WTC11 (cell line): ENCODE measurements around the gene FAM43A. TPM values are rescaled to one million over a fixed set of nuclear protein-coding genes. Genes with fewer than 3 reads are reported as not detected.

ENCODE experiments used
- ATAC-seq: fragments of 200-7000 bp; cut with Tn5 transposase; 2 replicates; pipeline ENCODE4 v1.10.0; 2021; ENCODE audit warnings: mild to moderate bottlenecking, moderate library complexity
- CTCF ChIA-PET: fragments of 300-600 bp; sonication (Branson Sonifier 250); formaldehyde crosslinking; loops from one replicate; lab custom pipeline; 2021; ENCODE audit warnings: antibody characterized with exemption; lab: Charles Lee
- POLR2A ChIA-PET: fragments of 350-600 bp; sonication (Branson Sonifier 250); formaldehyde crosslinking; loops from one replicate; lab custom pipeline; 2021; ENCODE audit warnings: antibody characterized with exemption; lab: Charles Lee
- DNase-seq: peaks from one replicate; pipeline ENCODE4 v3.0.0; 2021; ENCODE audit warnings: low spot score
- H3K27ac Mint-ChIP-seq: 2 replicates; pipeline ENCODE4 v1.8.0; 2021; ENCODE audit warnings: mixed read lengths
- H3K27me3 Mint-ChIP-seq: 2 replicates; pipeline ENCODE4 v1.8.0; 2021; ENCODE audit warnings: low read depth, mild to moderate bottlenecking, moderate library complexity, mixed read lengths
- H3K36me3 Mint-ChIP-seq: 2 replicates; pipeline ENCODE4 v1.8.0; 2021; ENCODE audit warnings: mixed read lengths
- H3K4me1 Mint-ChIP-seq: 2 replicates; pipeline ENCODE4 v1.8.0; 2022; ENCODE audit warnings: mixed read lengths
- H3K4me3 Mint-ChIP-seq: 2 replicates; pipeline ENCODE4 v1.8.0; 2021; ENCODE audit warnings: mild to moderate bottlenecking, moderate library complexity, mixed read lengths
- H3K9me3 Mint-ChIP-seq: 2 replicates; pipeline ENCODE4 v1.8.0; 2021; ENCODE audit warnings: mixed read lengths
- CREM ChIP-seq: sonication (generic); formaldehyde crosslinking; IDR thresholded peaks from 2 replicates; pipeline ENCODE4 v1.8.1; 2022; ENCODE audit warnings: mild to moderate bottlenecking, missing genetic modification reagents, moderate library complexity
- FOXP1 ChIP-seq: sonication (generic); formaldehyde crosslinking; IDR thresholded peaks from 2 replicates; pipeline ENCODE4 v1.8.0; 2022; ENCODE audit warnings: missing genetic modification reagents, mild to moderate bottlenecking, moderate library complexity, borderline replicate concordance
- HMGA2 ChIP-seq: fragments of 250-450 bp; sonication (Bioruptor Pico); IDR thresholded peaks from 2 replicates; pipeline ENCODE4 v1.4.0; 2021; ENCODE audit warnings: mild to moderate bottlenecking, moderate library complexity
- JUN ChIP-seq: sonication (generic); formaldehyde crosslinking; IDR thresholded peaks from 2 replicates; pipeline ENCODE4 v1.8.0; 2023; ENCODE audit warnings: mild to moderate bottlenecking, missing genetic modification reagents
- KAT7 ChIP-seq: sonication (generic); formaldehyde crosslinking; IDR thresholded peaks from 2 replicates; pipeline ENCODE4 v1.8.1; 2023; ENCODE audit warnings: missing genetic modification reagents, mild to moderate bottlenecking, borderline replicate concordance
- NR2C2 ChIP-seq: sonication (generic); formaldehyde crosslinking; IDR thresholded peaks from 2 replicates; pipeline ENCODE4 v1.8.0; 2022; ENCODE audit warnings: mild to moderate bottlenecking, missing genetic modification reagents
- PRRX2 ChIP-seq: fragments of 250-450 bp; sonication (Bioruptor Pico); IDR thresholded peaks from 2 replicates; pipeline ENCODE4 v1.8.0; 2021; ENCODE audit warnings: mild to moderate bottlenecking
- RORB ChIP-seq: fragments of 250-450 bp; sonication (Bioruptor Pico); IDR thresholded peaks from 2 replicates; pipeline ENCODE4 v1.9.0; 2021; ENCODE audit warnings: mild to moderate bottlenecking
- SMAD4 ChIP-seq: sonication (generic); formaldehyde crosslinking; IDR thresholded peaks from 2 replicates; pipeline ENCODE4 v1.8.0; 2022; ENCODE audit warnings: mild to moderate bottlenecking, missing genetic modification reagents
- ZNF219 ChIP-seq: sonication (generic); formaldehyde crosslinking; IDR thresholded peaks from 2 replicates; pipeline ENCODE4 v1.8.0; 2023; ENCODE audit warnings: missing genetic modification reagents, mild to moderate bottlenecking, borderline replicate concordance
- ZNF317 ChIP-seq: sonication (generic); formaldehyde crosslinking; IDR thresholded peaks from 2 replicates; pipeline ENCODE4 v1.8.1; 2023; ENCODE audit warnings: low read depth, mild to moderate bottlenecking, moderate library complexity, missing genetic modification reagents, borderline replicate concordance
- ZNF671 ChIP-seq: fragments of 250-450 bp; sonication (Bioruptor Pico); IDR thresholded peaks from 2 replicates; pipeline ENCODE4 v1.8.0; 2021; ENCODE audit warnings: mild to moderate bottlenecking
- total RNA-seq: library from RNA; stranded (reverse); gene quantifications from 3 replicates; pipeline ENCODE4 v1.2.3, GENCODE V29; 2021
- TF ChIP-seq, protein P1 (sequence below): sonication (generic); formaldehyde crosslinking; IDR thresholded peaks from 2 replicates; pipeline ENCODE4 v1.8.0; 2022; ENCODE audit warnings: mild to moderate bottlenecking, missing genetic modification reagents
- TF ChIP-seq, protein P2 (sequence below): fragments of 250-450 bp; sonication (Bioruptor Pico); IDR thresholded peaks from 2 replicates; pipeline ENCODE4 v1.9.0; 2021; ENCODE audit warnings: mild to moderate bottlenecking
- TF ChIP-seq, protein P3 (sequence below): sonication (generic); formaldehyde crosslinking; IDR thresholded peaks from 2 replicates; pipeline ENCODE4 v1.8.1; 2022; ENCODE audit warnings: mild to moderate bottlenecking, missing genetic modification reagents, moderate library complexity, borderline replicate concordance
- TF ChIP-seq, protein P4 (sequence below): fragments of 250-450 bp; sonication (Bioruptor Pico); IDR thresholded peaks from 2 replicates; pipeline ENCODE4 v2.1.2; 2022; ENCODE audit warnings: mild to moderate bottlenecking, moderate library complexity
- TF ChIP-seq, protein P5 (sequence below): sonication (generic); formaldehyde crosslinking; IDR thresholded peaks from 2 replicates; pipeline ENCODE4 v1.8.1; 2023; ENCODE audit warnings: mild to moderate bottlenecking, moderate library complexity, missing genetic modification reagents
- TF ChIP-seq, protein P6 (sequence below): sonication (generic); formaldehyde crosslinking; IDR thresholded peaks from 2 replicates; pipeline ENCODE4 v1.8.1; 2023; ENCODE audit warnings: mild to moderate bottlenecking, missing genetic modification reagents, borderline replicate concordance
- TF ChIP-seq, protein P7 (sequence below): sonication (generic); formaldehyde crosslinking; IDR thresholded peaks from 2 replicates; pipeline ENCODE4 v1.8.0; 2022; ENCODE audit warnings: mild to moderate bottlenecking, missing genetic modification reagents

The FAM43A gene
- total RNA-seq, 1 experiment from 2014 or later, result 2.6 TPM

DNA sequence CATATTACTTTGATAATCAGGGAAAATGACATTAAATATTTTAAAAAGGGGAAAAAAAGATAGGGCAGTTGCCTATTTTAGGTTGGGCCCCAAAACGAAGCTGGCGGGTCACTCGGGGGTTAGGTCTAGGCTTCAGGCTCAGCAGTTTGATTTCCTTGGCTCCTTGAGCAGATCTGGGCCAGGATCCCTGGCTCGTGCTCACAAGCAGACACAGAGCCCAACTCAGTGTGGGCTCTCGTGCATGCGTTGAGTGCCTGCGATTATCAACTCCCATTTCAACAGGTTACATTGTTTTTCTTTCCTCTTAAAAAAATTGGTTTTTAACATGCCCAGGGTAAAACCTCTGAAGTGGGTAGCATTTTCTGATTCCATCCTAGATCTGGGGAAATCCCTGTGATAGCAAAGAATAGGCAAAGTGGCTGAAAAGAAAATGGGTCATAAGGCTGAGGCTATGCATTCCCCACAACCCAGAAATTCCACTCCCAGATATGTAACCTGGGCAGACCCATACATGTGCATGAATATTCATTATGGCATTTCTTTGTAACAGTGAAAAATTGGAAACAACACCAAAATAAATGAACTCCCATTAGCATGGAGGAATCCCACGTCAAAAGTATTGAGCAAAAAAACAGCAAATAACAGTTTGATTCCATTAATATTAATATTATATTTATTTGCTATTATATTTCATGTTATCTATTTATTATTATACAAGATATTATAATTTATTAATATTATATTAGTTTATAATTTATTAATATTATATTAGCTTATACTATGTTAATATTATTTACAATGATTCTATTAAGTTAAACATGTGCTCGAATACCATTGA, 27.8 kb downstream of the FAM43A start:
- POLR2A ChIA-PET, result no interaction called here
- Mint-ChIP-seq H3K4me1 (no peaks in the 10 kb centered on the region), H3K36me3 (no peaks in the 10 kb centered on the region), H3K27ac (no peak overlapping the region), H3K9me3 (no peaks in the 10 kb centered on the region), H3K4me3 (no peak overlapping the region), H3K27me3 (no peaks in the 10 kb centered on the region)
- TF ChIP-seq HMGA2, result peak; percentile 92; the same call in 1 of the 2 replicates
- TF ChIP-seq, protein P1, sequence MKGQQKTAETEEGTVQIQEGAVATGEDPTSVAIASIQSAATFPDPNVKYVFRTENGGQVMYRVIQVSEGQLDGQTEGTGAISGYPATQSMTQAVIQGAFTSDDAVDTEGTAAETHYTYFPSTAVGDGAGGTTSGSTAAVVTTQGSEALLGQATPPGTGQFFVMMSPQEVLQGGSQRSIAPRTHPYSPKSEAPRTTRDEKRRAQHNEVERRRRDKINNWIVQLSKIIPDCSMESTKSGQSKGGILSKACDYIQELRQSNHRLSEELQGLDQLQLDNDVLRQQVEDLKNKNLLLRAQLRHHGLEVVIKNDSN (CRISPR knock-in tag), result no peak
- CTCF ChIA-PET, result no interaction called here
- DNase-seq (no peak), ATAC-seq (no peak)

DNA sequence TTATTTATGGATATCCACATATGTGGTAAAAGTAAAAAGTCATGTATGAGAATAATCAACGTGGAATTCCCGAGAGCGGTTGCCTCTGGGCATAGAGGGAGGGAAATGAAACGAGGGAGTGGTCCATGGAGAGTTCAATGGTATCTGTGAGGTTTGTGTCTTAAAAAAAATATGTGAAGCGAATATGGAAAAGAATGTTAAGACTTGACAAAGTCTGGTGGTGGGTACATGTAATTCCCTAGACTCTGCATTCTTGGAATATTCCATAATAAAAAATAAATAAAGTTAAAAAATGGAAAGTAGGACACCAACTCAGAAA, 28.4 kb downstream of the FAM43A start:
- no peaks in the 10 kb centered on the region for H3K27me3 Mint-ChIP-seq
- no peak overlapping the region for H3K27ac Mint-ChIP-seq
- ATAC-seq (no peak), DNase-seq (no peak)
- no peaks in the 10 kb centered on the region for H3K9me3 Mint-ChIP-seq
- H3K36me3 Mint-ChIP-seq, result no peaks in the 10 kb centered on the region
- no peaks in the 10 kb centered on the region for H3K4me1 Mint-ChIP-seq
- POLR2A ChIA-PET, result no interaction called here
- no peak for TF ChIP-seq JUN
- no peak for TF ChIP-seq NR2C2 (CRISPR knock-in tag)
- TF ChIP-seq SMAD4 (CRISPR knock-in tag), result no peak
- TF ChIP-seq PRRX2 (CRISPR knock-in tag), result no peak
- no peak for TF ChIP-seq FOXP1 (CRISPR knock-in tag)
- TF ChIP-seq, protein P2, sequence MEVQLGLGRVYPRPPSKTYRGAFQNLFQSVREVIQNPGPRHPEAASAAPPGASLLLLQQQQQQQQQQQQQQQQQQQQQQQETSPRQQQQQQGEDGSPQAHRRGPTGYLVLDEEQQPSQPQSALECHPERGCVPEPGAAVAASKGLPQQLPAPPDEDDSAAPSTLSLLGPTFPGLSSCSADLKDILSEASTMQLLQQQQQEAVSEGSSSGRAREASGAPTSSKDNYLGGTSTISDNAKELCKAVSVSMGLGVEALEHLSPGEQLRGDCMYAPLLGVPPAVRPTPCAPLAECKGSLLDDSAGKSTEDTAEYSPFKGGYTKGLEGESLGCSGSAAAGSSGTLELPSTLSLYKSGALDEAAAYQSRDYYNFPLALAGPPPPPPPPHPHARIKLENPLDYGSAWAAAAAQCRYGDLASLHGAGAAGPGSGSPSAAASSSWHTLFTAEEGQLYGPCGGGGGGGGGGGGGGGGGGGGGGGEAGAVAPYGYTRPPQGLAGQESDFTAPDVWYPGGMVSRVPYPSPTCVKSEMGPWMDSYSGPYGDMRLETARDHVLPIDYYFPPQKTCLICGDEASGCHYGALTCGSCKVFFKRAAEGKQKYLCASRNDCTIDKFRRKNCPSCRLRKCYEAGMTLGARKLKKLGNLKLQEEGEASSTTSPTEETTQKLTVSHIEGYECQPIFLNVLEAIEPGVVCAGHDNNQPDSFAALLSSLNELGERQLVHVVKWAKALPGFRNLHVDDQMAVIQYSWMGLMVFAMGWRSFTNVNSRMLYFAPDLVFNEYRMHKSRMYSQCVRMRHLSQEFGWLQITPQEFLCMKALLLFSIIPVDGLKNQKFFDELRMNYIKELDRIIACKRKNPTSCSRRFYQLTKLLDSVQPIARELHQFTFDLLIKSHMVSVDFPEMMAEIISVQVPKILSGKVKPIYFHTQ (CRISPR knock-in tag), result no peak
- no peak overlapping the region for H3K4me3 Mint-ChIP-seq
- CTCF ChIA-PET, result no interaction called here

DNA sequence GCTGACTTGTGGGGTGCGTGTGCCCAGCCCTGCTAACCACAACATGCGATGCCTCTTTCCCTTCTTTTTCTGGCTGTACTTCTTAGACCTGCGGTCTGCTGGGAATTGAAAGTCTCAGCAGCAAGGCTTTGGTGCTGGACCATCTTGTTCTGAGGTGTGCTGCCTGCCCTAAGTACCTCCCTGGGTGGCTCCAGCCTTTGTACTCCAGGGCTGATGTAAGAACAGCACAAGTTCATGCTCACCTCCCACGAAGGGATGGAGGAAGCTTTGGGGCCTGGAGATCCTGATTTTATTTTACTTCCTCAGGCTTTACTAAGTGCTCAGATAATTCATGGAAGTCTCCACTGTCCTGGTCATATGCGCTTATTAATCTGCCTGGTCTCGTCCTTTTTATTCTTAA, 28.9 kb downstream of the FAM43A start:
- H3K36me3 Mint-ChIP-seq, result no peaks in the 10 kb centered on the region
- ATAC-seq (no peak), DNase-seq (no peak)
- H3K4me1 Mint-ChIP-seq, result no peaks in the 10 kb centered on the region
- peaks cover 4% of the 10 kb centered on the region; the same call in 1 of the 2 replicates for H3K9me3 Mint-ChIP-seq
- no peak overlapping the region for H3K4me3 Mint-ChIP-seq
- H3K27me3 Mint-ChIP-seq, result no peaks in the 10 kb centered on the region
- ChIA-PET CTCF (interaction anchor here (1.2 kb wide), 1 partner anchor 21 kb away, joined by 3 read pairs; no protein-coding TSS in a partner anchor), POLR2A (no interaction called here)
- no peak overlapping the region for H3K27ac Mint-ChIP-seq
- TF ChIP-seq CREM (CRISPR knock-in tag) (no peak), ZNF671 (CRISPR knock-in tag) (no peak), ZNF317 (CRISPR knock-in tag) (no peak), SMAD4 (CRISPR knock-in tag) (no peak), KAT7 (CRISPR knock-in tag) (no peak), NR2C2 (CRISPR knock-in tag) (no peak), ZNF219 (no peak), RORB (no peak)
- TF ChIP-seq, protein P3, sequence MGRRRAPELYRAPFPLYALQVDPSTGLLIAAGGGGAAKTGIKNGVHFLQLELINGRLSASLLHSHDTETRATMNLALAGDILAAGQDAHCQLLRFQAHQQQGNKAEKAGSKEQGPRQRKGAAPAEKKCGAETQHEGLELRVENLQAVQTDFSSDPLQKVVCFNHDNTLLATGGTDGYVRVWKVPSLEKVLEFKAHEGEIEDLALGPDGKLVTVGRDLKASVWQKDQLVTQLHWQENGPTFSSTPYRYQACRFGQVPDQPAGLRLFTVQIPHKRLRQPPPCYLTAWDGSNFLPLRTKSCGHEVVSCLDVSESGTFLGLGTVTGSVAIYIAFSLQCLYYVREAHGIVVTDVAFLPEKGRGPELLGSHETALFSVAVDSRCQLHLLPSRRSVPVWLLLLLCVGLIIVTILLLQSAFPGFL (CRISPR knock-in tag), result no peak
- TF ChIP-seq, protein P4, sequence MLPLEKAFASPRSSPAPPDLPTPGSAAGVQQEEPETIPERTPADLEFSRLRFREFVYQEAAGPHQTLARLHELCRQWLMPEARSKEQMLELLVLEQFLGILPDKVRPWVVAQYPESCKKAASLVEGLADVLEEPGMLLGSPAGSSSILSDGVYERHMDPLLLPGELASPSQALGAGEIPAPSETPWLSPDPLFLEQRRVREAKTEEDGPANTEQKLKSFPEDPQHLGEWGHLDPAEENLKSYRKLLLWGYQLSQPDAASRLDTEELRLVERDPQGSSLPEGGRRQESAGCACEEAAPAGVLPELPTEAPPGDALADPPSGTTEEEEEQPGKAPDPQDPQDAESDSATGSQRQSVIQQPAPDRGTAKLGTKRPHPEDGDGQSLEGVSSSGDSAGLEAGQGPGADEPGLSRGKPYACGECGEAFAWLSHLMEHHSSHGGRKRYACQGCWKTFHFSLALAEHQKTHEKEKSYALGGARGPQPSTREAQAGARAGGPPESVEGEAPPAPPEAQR (CRISPR knock-in tag), result no peak
- TF ChIP-seq, protein P5, sequence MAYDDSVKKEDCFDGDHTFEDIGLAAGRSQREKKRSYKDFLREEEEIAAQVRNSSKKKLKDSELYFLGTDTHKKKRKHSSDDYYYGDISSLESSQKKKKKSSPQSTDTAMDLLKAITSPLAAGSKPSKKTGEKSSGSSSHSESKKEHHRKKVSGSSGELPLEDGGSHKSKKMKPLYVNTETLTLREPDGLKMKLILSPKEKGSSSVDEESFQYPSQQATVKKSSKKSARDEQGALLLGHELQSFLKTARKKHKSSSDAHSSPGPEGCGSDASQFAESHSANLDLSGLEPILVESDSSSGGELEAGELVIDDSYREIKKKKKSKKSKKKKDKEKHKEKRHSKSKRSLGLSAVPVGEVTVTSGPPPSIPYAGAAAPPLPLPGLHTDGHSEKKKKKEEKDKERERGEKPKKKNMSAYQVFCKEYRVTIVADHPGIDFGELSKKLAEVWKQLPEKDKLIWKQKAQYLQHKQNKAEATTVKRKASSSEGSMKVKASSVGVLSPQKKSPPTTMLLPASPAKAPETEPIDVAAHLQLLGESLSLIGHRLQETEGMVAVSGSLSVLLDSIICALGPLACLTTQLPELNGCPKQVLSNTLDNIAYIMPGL (CRISPR knock-in tag), result no peak
- TF ChIP-seq, protein P6, sequence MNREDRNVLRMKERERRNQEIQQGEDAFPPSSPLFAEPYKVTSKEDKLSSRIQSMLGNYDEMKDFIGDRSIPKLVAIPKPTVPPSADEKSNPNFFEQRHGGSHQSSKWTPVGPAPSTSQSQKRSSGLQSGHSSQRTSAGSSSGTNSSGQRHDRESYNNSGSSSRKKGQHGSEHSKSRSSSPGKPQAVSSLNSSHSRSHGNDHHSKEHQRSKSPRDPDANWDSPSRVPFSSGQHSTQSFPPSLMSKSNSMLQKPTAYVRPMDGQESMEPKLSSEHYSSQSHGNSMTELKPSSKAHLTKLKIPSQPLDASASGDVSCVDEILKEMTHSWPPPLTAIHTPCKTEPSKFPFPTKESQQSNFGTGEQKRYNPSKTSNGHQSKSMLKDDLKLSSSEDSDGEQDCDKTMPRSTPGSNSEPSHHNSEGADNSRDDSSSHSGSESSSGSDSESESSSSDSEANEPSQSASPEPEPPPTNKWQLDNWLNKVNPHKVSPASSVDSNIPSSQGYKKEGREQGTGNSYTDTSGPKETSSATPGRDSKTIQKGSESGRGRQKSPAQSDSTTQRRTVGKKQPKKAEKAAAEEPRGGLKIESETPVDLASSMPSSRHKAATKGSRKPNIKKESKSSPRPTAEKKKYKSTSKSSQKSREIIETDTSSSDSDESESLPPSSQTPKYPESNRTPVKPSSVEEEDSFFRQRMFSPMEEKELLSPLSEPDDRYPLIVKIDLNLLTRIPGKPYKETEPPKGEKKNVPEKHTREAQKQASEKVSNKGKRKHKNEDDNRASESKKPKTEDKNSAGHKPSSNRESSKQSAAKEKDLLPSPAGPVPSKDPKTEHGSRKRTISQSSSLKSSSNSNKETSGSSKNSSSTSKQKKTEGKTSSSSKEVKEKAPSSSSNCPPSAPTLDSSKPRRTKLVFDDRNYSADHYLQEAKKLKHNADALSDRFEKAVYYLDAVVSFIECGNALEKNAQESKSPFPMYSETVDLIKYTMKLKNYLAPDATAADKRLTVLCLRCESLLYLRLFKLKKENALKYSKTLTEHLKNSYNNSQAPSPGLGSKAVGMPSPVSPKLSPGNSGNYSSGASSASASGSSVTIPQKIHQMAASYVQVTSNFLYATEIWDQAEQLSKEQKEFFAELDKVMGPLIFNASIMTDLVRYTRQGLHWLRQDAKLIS (CRISPR knock-in tag), result no peak
- TF ChIP-seq, protein P7, sequence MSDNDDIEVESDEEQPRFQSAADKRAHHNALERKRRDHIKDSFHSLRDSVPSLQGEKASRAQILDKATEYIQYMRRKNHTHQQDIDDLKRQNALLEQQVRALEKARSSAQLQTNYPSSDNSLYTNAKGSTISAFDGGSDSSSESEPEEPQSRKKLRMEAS (CRISPR knock-in tag), result no peak
